K562 (cell line): ENCODE data around the gene ST6GALNAC6. TPM values are rescaled to one million over a fixed set of nuclear protein-coding genes. Genes with fewer than 3 reads are reported as not detected.
A peak's percentile ranks its signal among the peaks of the same experiment; 100 is the strongest.

Source experiments
- BRD9 ChIP-seq: fragments of 450-650 bp; IDR thresholded peaks from 2 replicates; pipeline ENCODE4 v1.6.1; 2018; ENCODE audit warnings: low read depth; ENCODE audit not compliant: partially characterized antibody
- BRF2 ChIP-seq: IDR thresholded peaks from 3 replicates; pipeline ENCODE4 v1.6.1; 2011; ENCODE audit warnings: borderline replicate concordance, mild to moderate bottlenecking; ENCODE audit not compliant: insufficient read length, insufficient read depth
- EGR1 ChIP-seq: fragments of 450-650 bp; conservative IDR thresholded peaks from 2 replicates; pipeline ENCODE4 v1.6.1; 2017; ENCODE audit warnings: mild to moderate bottlenecking
- ETV5 ChIP-seq: sonication (generic); formaldehyde crosslinking; IDR thresholded peaks from 2 replicates; pipeline ENCODE4 v1.4.0; 2020; ENCODE audit warnings: low read depth, mild to moderate bottlenecking, missing genetic modification reagents
- HNRNPK ChIP-seq: fragments of 200-400 bp; formaldehyde crosslinking; IDR thresholded peaks from one replicate; pipeline ENCODE4 v1.6.1; 2018; ENCODE audit warnings: mild to moderate bottlenecking, low read depth, low read length; ENCODE audit not compliant: poor library complexity, severe bottlenecking
- MAZ ChIP-seq, 2 experiments: fragments of 450-650 bp in 1 of 2; sonication (generic) in 1 of 2; formaldehyde crosslinking; IDR thresholded peaks in 1 of 2; conservative IDR thresholded peaks in 1 of 2; 2 replicates each; pipeline versions ENCODE4 v1.4.0 to v1.5.0; 2020; ENCODE audit warnings: mild to moderate bottlenecking in 1 of 2, missing genetic modification reagents in 1 of 2
- NELFE ChIP-seq: IDR thresholded peaks from 2 replicates; pipeline ENCODE4 v1.6.1; 2011; ENCODE audit warnings: mild to moderate bottlenecking; ENCODE audit not compliant: insufficient read depth, insufficient read length
- NRF1 ChIP-seq, 2 experiments: fragments of 450-650 bp; IDR thresholded peaks in 1 of 2; conservative IDR thresholded peaks in 1 of 2; 2 replicates each; pipeline ENCODE4 v1.6.1; 2014; ENCODE audit warnings: mild to moderate bottlenecking in 2 of 2
- PBX2 ChIP-seq, 2 experiments: IDR thresholded peaks in 1 of 2; conservative IDR thresholded peaks in 1 of 2; 2 replicates each; pipeline ENCODE4 v1.6.1; 2016; ENCODE audit warnings: low read depth in 2 of 2, mild to moderate bottlenecking in 1 of 2, missing compliant biosample characterization in 1 of 2, missing genetic modification characterization in 1 of 2, moderate library complexity in 1 of 2
- SAP30 ChIP-seq: fragments of 200-600 bp; sonication (generic); IDR thresholded peaks from 2 replicates; pipeline ENCODE4 v1.6.1; 2012; ENCODE audit warnings: borderline replicate concordance, low read depth, mild to moderate bottlenecking, moderate library complexity, low read length, control low read depth, inconsistent platforms; ENCODE audit not compliant: insufficient read depth, poor library complexity, severe bottlenecking
- SLC30A9 ChIP-seq: fragments of 250-450 bp; sonication (Bioruptor Pico); IDR thresholded peaks from 2 replicates; pipeline ENCODE4 v1.8.0; 2022; ENCODE audit warnings: mild to moderate bottlenecking, moderate library complexity
- SP2 ChIP-seq: IDR thresholded peaks from 2 replicates; pipeline ENCODE4 v1.6.1; 2011; ENCODE audit warnings: mild to moderate bottlenecking, low read depth, low read length, moderate library complexity; ENCODE audit not compliant: poor library complexity, severe bottlenecking; ENCODE audit errors: extremely low read depth
- U2AF1 ChIP-seq: fragments of 200-400 bp; formaldehyde crosslinking; optimal IDR thresholded peaks from 2 replicates; pipeline ENCODE3; 2017; ENCODE audit warnings: mild to moderate bottlenecking, low read depth, low read length, moderate library complexity
- VEZF1 ChIP-seq: fragments of 200-800 bp; sonication (Bioruptor generic); IDR thresholded peaks from 2 replicates; pipeline ENCODE4 v1.6.1; 2017; ENCODE audit warnings: missing genetic modification characterization, missing compliant biosample characterization
- ZBTB2 ChIP-seq: fragments of 450-650 bp; IDR thresholded peaks from 2 replicates; pipeline ENCODE4 v1.6.1; 2016; ENCODE audit warnings: antibody characterized with exemption
- ZBTB7A ChIP-seq: IDR thresholded peaks from 2 replicates; pipeline ENCODE4 v1.6.1; 2011; ENCODE audit warnings: low read depth, mild to moderate bottlenecking, low read length, moderate library complexity, borderline replicate concordance; ENCODE audit not compliant: control insufficient read depth
- ZBTB8A ChIP-seq: fragments of 450-650 bp; IDR thresholded peaks from 2 replicates; pipeline ENCODE4 v1.6.1; 2018; ENCODE audit warnings: mild to moderate bottlenecking, moderate library complexity; ENCODE audit not compliant: partially characterized antibody
- ZNF217 ChIP-seq: sonication (generic); formaldehyde crosslinking; IDR thresholded peaks from 2 replicates; pipeline ENCODE4 v1.8.0; 2022; ENCODE audit warnings: mild to moderate bottlenecking, missing genetic modification reagents
- ZNF431 ChIP-seq: sonication (generic); formaldehyde crosslinking; IDR thresholded peaks from 2 replicates; pipeline ENCODE4 v1.8.0; 2022; ENCODE audit warnings: mild to moderate bottlenecking, missing genetic modification reagents
- polyA plus RNA-seq, 8 experiments: library from polyadenylated mRNA; depleted of rRNA in 4 of 8; stranded (reverse) in 5 of 8; unstranded in 3 of 8; fragments of >200 nt; fragmentation: Nextera tagmentation in 2 of 8; fragmentation: Illumina TruSeq in 1 of 8; extraction: Ambion mirVana in 2 of 8; extraction: Trizol in 1 of 8; gene quantifications; 2 replicates each; pipeline versions ENCODE4 v1.2.1 to v1.2.3, GENCODE V29; 2011 to 2014; ENCODE audit warnings: inconsistent platforms in 1 of 8, missing spikeins in 1 of 8
- total RNA-seq, 7 experiments: library from RNA; depleted of rRNA in 6 of 7; stranded (reverse); fragments of >200 nt in 6 of 7; fragmentation: Illumina TruSeq in 2 of 7; extraction: Trizol in 2 of 7; gene quantifications; 2 replicates each; pipeline versions ENCODE4 v1.2.1 to v1.2.3, GENCODE V29; 2011 to 2021; ENCODE audit warnings: low replicate concordance in 1 of 7

ST6GALNAC6 gene
- total and polyA plus RNA-seq, 9 of the 15 experiments (the other 6 are each of a cell fraction or from before 2014, with no cell fraction given) = 0.13 to 23.0 (median 14.5) TPM

GRCh38 chr9:127877566-127877998 lies 21.8 kb downstream of the ST6GALNAC6 start, which contains the start of gene AK1 (continued):
- TF ChIP-seq SAP30 (peak; percentile 25), ZBTB2 (no peak), ZNF217 (no peak), SLC30A9 (CRISPR knock-in tag) (no peak), BRD9 (no peak), BRF2 (no peak), EGR1 (no peak), ZBTB7A (peak; percentile 82; the same call in 1 of the 2 replicates), PBX2 (CRISPR knock-in tag; IDR thresholded peaks at IDR 0.05; ENCODE audit: low read depth) (no peak), PBX2 (tag; conservative IDR thresholded peaks at IDR 0.05; ENCODE audit: low read depth) (no peak), SP2 (no peak), ETV5 (CRISPR knock-in tag) (peak; percentile 55; the same call in 1 of the 2 replicates), VEZF1 (peak; percentile 63), NELFE (no peak), MAZ (CRISPR knock-in tag; conservative IDR thresholded peaks at IDR 0.05 in 1 of 2, IDR thresholded peaks at IDR 0.05 in 1 of 2) (peak; percentile 57 to 87; a peak in 3 of 4 replicates), NRF1 (conservative IDR thresholded peaks at IDR 0.05 in 1 of 2, IDR thresholded peaks at IDR 0.05 in 1 of 2) (peak in 1 of 2 experiments; percentile 24; a peak in 1 of 4 replicates), ZBTB8A (no peak), HNRNPK (no peak), U2AF1 (no peak), ZNF431 (no peak)
